Vagina (tissue), 2 donors: ENCODE measurements around the gene CASP6. TPM values are rescaled to one million over a fixed set of nuclear protein-coding genes. Genes with fewer than 3 reads are reported as not detected.

ENCODE experiments used
- DNase-seq, 2 donors: peaks; one replicate each; pipeline ENCODE4 v3.0.0-alpha.2; 2017; ENCODE audit errors: extremely low spot score in 2 of 2
- H3K27ac ChIP-seq: fragments of 200-600 bp; sonication (generic); one replicate; pipeline ENCODE4 v1.5.1; 2019
- H3K27me3 ChIP-seq: fragments of 200-600 bp; sonication (generic); one replicate; pipeline ENCODE4 v1.5.1; 2019
- H3K36me3 ChIP-seq, 2 donors: fragments of 200-600 bp; sonication (generic); one replicate each; pipeline ENCODE4 v1.5.1; 2017 to 2019
- H3K4me1 ChIP-seq: fragments of 200-600 bp; sonication (generic); one replicate; pipeline ENCODE4 v1.5.1; 2019
- H3K4me3 ChIP-seq, 2 donors: fragments of 200-600 bp; sonication (generic); 1 replicate in 1 of 2; 2 replicates in 1 of 2; pipeline ENCODE4 v1.5.1; 2016 to 2019
- H3K9me3 ChIP-seq: fragments of 200-600 bp; sonication (generic); one replicate; pipeline ENCODE4 v1.5.1; 2019
- CTCF ChIP-seq, 3 experiments: fragments of 450-650 bp in 2 of 3; fragments of 200-600 bp in 1 of 3; sonication (generic) in 1 of 3; IDR thresholded peaks; one replicate each; pipeline ENCODE4 v1.5.1; 2017 to 2019; ENCODE audit warnings: antibody characterized with exemption in 3 of 3, mild to moderate bottlenecking in 2 of 3, moderate library complexity in 2 of 3
- POLR2A ChIP-seq, 2 donors: fragments of 450-650 bp; IDR thresholded peaks; one replicate each; pipeline ENCODE4 v1.6.1; 2017; ENCODE audit warnings: antibody characterized with exemption in 2 of 2, mild to moderate bottlenecking in 2 of 2, moderate library complexity in 2 of 2
- POLR2AphosphoS5 ChIP-seq, 2 donors: sonication (generic); formaldehyde crosslinking; IDR thresholded peaks; one replicate each; pipeline ENCODE4 v1.9.0; 2017; ENCODE audit warnings: antibody characterized with exemption in 2 of 2, mild to moderate bottlenecking in 2 of 2, low read depth in 1 of 2; ENCODE audit not compliant: insufficient read depth in 1 of 2
- intact Hi-C: fragments of 100-400 bp; cut with DNase I; formaldehyde crosslinking; loops from one replicate; pipeline ENCODE4 v1.15.1; 2023
- total RNA-seq: library from RNA; depleted of rRNA; stranded (reverse); fragments of >200 nt; gene quantifications from one replicate; pipeline ENCODE4 v1.2.3, GENCODE V29; 2016

Gene CASP6
- total RNA-seq, 1 donor from 2014 or later, result 7.9 TPM

- intact Hi-C loops, result no loop called here
- DNase-seq, result no peak
- TF ChIP-seq POLR2A (IDR thresholded peaks at IDR 0.05) (no peak), POLR2AphosphoS5 (IDR thresholded peaks at IDR 0.05; ENCODE audit: insufficient read depth in 1 of 2, low read depth in 1 of 2) (no peak), CTCF (IDR thresholded peaks at IDR 0.05) (no peak)
Observed at GRCh38 chr4:109699553-109700225, 3.6 kb downstream of the CASP6 start.

GRCh38 chr4:109698656-109699055, 4.6 kb downstream of the CASP6 start:
- TF ChIP-seq POLR2AphosphoS5 (IDR thresholded peaks at IDR 0.05; ENCODE audit: insufficient read depth in 1 of 2, low read depth in 1 of 2) (no peak), POLR2A (IDR thresholded peaks at IDR 0.05) (no peak), CTCF (IDR thresholded peaks at IDR 0.05) (no peak)
- H3K36me3 ChIP-seq, result peaks cover 0 to 20% of the 10 kb centered on the region in 2 donors
- no peak for DNase-seq
- H3K4me1 ChIP-seq, result peaks cover 16% of the 10 kb centered on the region
- H3K27ac ChIP-seq, result no peak overlapping the region
- H3K9me3 ChIP-seq, result no peaks in the 10 kb centered on the region
- intact Hi-C loops, result no loop called here
- H3K4me3 ChIP-seq, result no peak overlapping the region
- no peaks in the 10 kb centered on the region for H3K27me3 ChIP-seq

More at GRCh38 chr4:109699553-109700225, 3.6 kb downstream of the CASP6 start:
- Histone ChIP-seq H3K27ac (no peak overlapping the region), H3K9me3 (no peaks in the 10 kb centered on the region), H3K36me3 (peaks cover 0 to 13% of the 10 kb centered on the region in 2 donors), H3K27me3 (no peaks in the 10 kb centered on the region), H3K4me1 (peaks cover 23% of the 10 kb centered on the region), H3K4me3 (no peak overlapping the region)

DNA sequence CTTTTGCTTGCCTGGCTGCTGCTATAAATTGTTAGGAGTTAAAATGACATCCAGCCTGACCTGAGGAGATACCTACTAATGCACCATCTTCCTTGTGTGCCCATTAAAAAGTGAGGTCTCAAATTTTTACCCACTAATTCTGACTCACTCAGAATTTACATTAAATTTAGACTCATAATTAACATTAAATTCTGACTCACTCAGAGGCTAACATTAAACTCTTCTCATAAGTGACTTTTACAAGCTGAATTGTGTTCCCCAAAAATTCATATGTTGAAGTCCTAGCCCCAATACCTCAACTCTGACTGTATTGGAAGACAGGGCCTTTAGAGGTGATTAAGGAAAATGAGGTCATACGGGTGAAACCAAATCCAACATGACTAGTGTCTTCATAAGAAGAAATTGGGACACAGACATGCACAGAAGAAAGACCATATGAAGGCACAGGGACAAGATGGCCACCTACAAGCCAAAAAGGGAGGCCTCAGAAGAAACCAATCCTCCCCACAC, 11.8 kb downstream of the CASP6 start:
- intact Hi-C loops, result no loop called here
- Histone ChIP-seq H3K27ac (no peak overlapping the region), H3K4me1 (no peaks in the 10 kb centered on the region), H3K4me3 (no peak overlapping the region), H3K9me3 (no peaks in the 10 kb centered on the region), H3K27me3 (no peaks in the 10 kb centered on the region), H3K36me3 (peaks cover 3 to 25% of the 10 kb centered on the region in 2 donors)
- TF ChIP-seq POLR2A (IDR thresholded peaks at IDR 0.05) (no peak), POLR2AphosphoS5 (IDR thresholded peaks at IDR 0.05; ENCODE audit: insufficient read depth in 1 of 2, low read depth in 1 of 2) (no peak), CTCF (IDR thresholded peaks at IDR 0.05) (no peak)
- no peak for DNase-seq

- TF ChIP-seq CTCF (IDR thresholded peaks at IDR 0.05) (no peak), POLR2AphosphoS5 (IDR thresholded peaks at IDR 0.05; ENCODE audit: insufficient read depth in 1 of 2, low read depth in 1 of 2) (no peak), POLR2A (IDR thresholded peaks at IDR 0.05) (no peak)
- Histone ChIP-seq H3K4me1 (no peaks in the 10 kb centered on the region), H3K9me3 (no peaks in the 10 kb centered on the region), H3K27me3 (no peaks in the 10 kb centered on the region), H3K27ac (no peak overlapping the region), H3K36me3 (peaks cover 3 to 26% of the 10 kb centered on the region in 2 donors), H3K4me3 (no peak overlapping the region)
- intact Hi-C loops, result no loop called here
- DNase-seq, result no peak
Observed at GRCh38 chr4:109690690-109691410, 12.4 kb downstream of the CASP6 start.

DNA sequence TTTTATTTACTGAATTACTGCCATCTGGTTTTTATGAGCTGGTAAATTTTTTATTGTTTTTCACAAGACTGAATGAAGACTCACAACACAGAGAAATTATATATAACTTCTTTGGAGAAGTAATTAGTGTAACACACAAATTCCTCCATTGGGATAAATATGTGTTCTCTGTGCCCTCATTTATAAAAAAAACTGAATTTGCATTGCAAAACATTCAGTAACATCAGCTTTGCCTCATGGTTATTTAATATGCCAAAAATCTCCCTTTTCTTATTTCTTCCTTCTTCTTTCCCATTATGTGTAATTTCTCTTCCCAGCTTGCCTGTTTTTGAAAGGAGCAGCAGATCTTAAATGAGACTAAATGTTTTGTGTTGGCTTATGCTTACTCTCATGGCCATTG, 18.5 kb downstream of the CASP6 start:
- Histone ChIP-seq H3K36me3 (peaks cover 0 to 8% of the 10 kb centered on the region in 2 donors), H3K27ac (no peak overlapping the region), H3K9me3 (no peaks in the 10 kb centered on the region), H3K4me3 (no peak overlapping the region), H3K4me1 (no peaks in the 10 kb centered on the region), H3K27me3 (no peaks in the 10 kb centered on the region)
- intact Hi-C loops, result no loop called here
- TF ChIP-seq CTCF (IDR thresholded peaks at IDR 0.05) (no peak), POLR2A (IDR thresholded peaks at IDR 0.05) (no peak), POLR2AphosphoS5 (IDR thresholded peaks at IDR 0.05; ENCODE audit: insufficient read depth in 1 of 2, low read depth in 1 of 2) (no peak)
- no peak for DNase-seq
